Loucy (cell line): Measurements from ENCODE around the gene LONP1.

Experiments used
- CTCF ChIP-seq: fragments of 200-600 bp; sonication (generic); conservative IDR thresholded peaks from 2 replicates; pipeline ENCODE4 v1.5.1; 2014; ENCODE audit warnings: mild to moderate bottlenecking, antibody characterized with exemption, low read length
- EZH2phosphoT487 ChIP-seq: fragments of 200-600 bp; IDR thresholded peaks from 2 replicates; pipeline ENCODE4 v1.6.1; 2018; ENCODE audit warnings: antibody characterized with exemption, mild to moderate bottlenecking, moderate library complexity, borderline replicate concordance

- no peak for TF ChIP-seq CTCF
- TF ChIP-seq EZH2phosphoT487 = no peak
These were observed 48.0 kb upstream of the LONP1 start for GRCh38 chr19:5767949-5768348.
